GF-D8 (cell line): ENCODE measurements around the gene QDPR.
"Not testable (repeated sequence)": the region's sequence is repeated elsewhere in the genome, so short reads cannot be mapped to it uniquely, and the experiment has no call there.

ENCODE experiments used
- DNase-seq: peaks from one replicate; lab custom pipeline; 2025; lab: John Stamatoyannopoulos, UW

Gene QDPR

GRCh38 chr4:17491196-17491595, 20.7 kb downstream of the QDPR start:
- no peak for DNase-seq

- DNase-seq, result no peak
Measured at GRCh38 chr4:17490575-17491059, 21.3 kb downstream of the QDPR start.

GRCh38 chr4:17489721-17490120, 22.2 kb downstream of the QDPR start:
- no peak for DNase-seq

GRCh38 chr4:17489123-17489522, 22.8 kb downstream of the QDPR start:
- no peak for DNase-seq

- DNase-seq, result no peak
Measured at GRCh38 chr4:17482716-17483115, 29.2 kb downstream of the QDPR start.

GRCh38 chr4:17480955-17481354, 30.9 kb downstream of the QDPR start:
- no peak for DNase-seq

GRCh38 chr4:17480210-17480927, 31.5 kb downstream of the QDPR start:
- no peak for DNase-seq

GRCh38 chr4:17477774-17478472, 34.0 kb downstream of the QDPR start:
- DNase-seq, result no peak

GRCh38 chr4:17476853-17477252, 35.0 kb downstream of the QDPR start:
- no peak for DNase-seq

GRCh38 chr4:17475481-17475880, 36.4 kb downstream of the QDPR start:
- DNase-seq, result no peak

GRCh38 chr4:17469931-17470674, 41.8 kb downstream of the QDPR start:
- no peak for DNase-seq

- DNase-seq, result no peak
Measured at GRCh38 chr4:17468619-17469221, 43.2 kb downstream of the QDPR start.

- DNase-seq, result no peak
Measured at GRCh38 chr4:17463606-17464005, 48.3 kb downstream of the QDPR start.

- DNase-seq, result no peak
Measured at GRCh38 chr4:17450269-17450804, 61.6 kb downstream of the QDPR start.

GRCh38 chr4:17448689-17449088, 63.2 kb downstream of the QDPR start:
- DNase-seq, result no peak

GRCh38 chr4:17447675-17448298, 64.1 kb downstream of the QDPR start:
- DNase-seq, result peak; percentile 6

- DNase-seq, result no peak
Measured at GRCh38 chr4:17447056-17447455, 64.8 kb downstream of the QDPR start.

- DNase-seq, result not testable (repeated sequence)
Measured at GRCh38 chr4:17442477-17442876, 69.4 kb downstream of the QDPR start.

GRCh38 chr4:17437396-17437795, 74.5 kb downstream of the QDPR start:
- no peak for DNase-seq

GRCh38 chr4:17436750-17437090, 75.2 kb downstream of the QDPR start:
- no peak for DNase-seq
